Choroid plexus epithelial cell (primary cell): ENCODE data around the gene CHI3L1.

ENCODE experiments used
- DNase-seq: peaks from one replicate; pipeline ENCODE4 v3.0.0-alpha.2; 2010; ENCODE audit warnings: low read depth
- H3K4me3 ChIP-seq: 2 replicates; pipeline ENCODE4 v1.5.1; 2011; ENCODE audit warnings: low read depth, mild to moderate bottlenecking, control low read depth, low read length, moderate library complexity
- CTCF ChIP-seq: conservative IDR thresholded peaks from 2 replicates; pipeline ENCODE4 v1.5.1; 2011; ENCODE audit warnings: low read depth, mild to moderate bottlenecking, control low read depth, inconsistent platforms, low read length, moderate library complexity

CHI3L1 gene

GRCh38 chr1:203215573-203215972 is 29.1 kb upstream of the CHI3L1 start:
- no peak for TF ChIP-seq CTCF
- H3K4me3 ChIP-seq = no peak overlapping the region
- no peak for DNase-seq

- no peak for DNase-seq
- no peak for TF ChIP-seq CTCF
- no peak overlapping the region for H3K4me3 ChIP-seq
Measured at GRCh38 chr1:203214871-203215270, 28.4 kb upstream of the CHI3L1 start.

- TF ChIP-seq CTCF = no peak
- no peak for DNase-seq
- no peak overlapping the region for H3K4me3 ChIP-seq
Measured at GRCh38 chr1:203213126-203213525, 26.6 kb upstream of the CHI3L1 start.

GRCh38 chr1:203211812-203212211 is 25.3 kb upstream of the CHI3L1 start:
- H3K4me3 ChIP-seq = no peak overlapping the region
- no peak for TF ChIP-seq CTCF
- no peak for DNase-seq

GRCh38 chr1:203210988-203211387 is 24.5 kb upstream of the CHI3L1 start:
- TF ChIP-seq CTCF = no peak
- no peak overlapping the region for H3K4me3 ChIP-seq
- no peak for DNase-seq

- TF ChIP-seq CTCF = no peak
- no peak overlapping the region for H3K4me3 ChIP-seq
Measured at GRCh38 chr1:203210350-203210749, 23.8 kb upstream of the CHI3L1 start.

GRCh38 chr1:203208181-203208580 is 21.7 kb upstream of the CHI3L1 start:
- no peak for DNase-seq
- no peak overlapping the region for H3K4me3 ChIP-seq
- no peak for TF ChIP-seq CTCF

More at GRCh38 chr1:203210350-203210749, 23.8 kb upstream of the CHI3L1 start:
- DNase-seq = no peak
